NCI-H1417 treated with DMSO at 0.1 percent for 48 hours (cell line): ENCODE data around the gene MLIP.
"Not testable (repeated sequence)": the region's sequence is repeated elsewhere in the genome, so short reads cannot be mapped to it uniquely, and the experiment has no call there.

Experiments
- DNase-seq: peaks from one replicate; lab custom pipeline; 2025; lab: John Stamatoyannopoulos, UW

MLIP gene

DNA sequence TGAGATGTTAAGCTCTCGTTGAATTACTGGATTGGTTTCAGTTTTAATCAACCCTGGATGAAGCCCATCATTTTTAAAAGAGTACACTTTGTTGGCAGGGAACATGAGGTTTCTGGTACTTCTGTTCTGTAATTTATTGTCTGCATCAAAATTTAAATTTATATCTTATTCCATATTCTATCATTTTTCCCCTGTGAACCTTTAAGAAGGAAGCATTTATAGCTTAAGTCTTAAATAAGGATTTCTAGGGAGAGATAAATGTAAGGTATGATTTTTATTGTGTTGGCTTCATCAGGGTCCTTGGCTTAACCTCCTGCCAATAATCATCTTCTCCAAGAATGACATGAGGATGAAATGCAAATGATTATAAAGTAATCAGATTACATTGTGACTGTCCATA, 40.6 kb downstream of the MLIP start:
- DNase-seq, result no peak

DNA sequence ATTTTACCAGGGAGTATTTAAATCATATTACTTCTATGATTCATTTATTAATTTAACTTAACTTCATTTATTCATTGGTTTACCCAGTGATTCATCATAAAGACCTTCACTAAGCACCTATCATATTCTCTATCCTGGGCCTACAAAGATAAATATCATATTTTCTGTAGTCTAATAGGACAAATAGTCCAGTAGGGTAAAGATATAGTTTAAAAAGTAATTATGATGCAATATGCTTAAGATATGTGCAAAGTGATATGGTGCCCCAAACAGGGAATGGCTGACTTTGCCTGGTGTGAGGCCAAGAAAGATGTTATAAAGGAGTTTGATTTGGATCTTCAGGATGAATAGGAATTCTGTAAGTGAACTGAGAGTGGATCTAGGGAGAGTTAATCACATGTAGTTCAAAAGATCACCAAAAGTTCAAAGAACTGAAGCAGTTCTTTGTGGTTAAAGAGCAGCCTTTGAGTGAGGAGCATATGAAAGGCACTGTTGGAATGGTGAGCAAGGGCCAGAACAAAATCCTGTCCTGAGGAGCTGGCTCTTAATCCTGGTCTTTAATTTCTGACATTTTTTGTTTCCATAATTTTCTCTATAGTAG, 45.5 kb downstream of the MLIP start:
- DNase-seq, result no peak

DNA sequence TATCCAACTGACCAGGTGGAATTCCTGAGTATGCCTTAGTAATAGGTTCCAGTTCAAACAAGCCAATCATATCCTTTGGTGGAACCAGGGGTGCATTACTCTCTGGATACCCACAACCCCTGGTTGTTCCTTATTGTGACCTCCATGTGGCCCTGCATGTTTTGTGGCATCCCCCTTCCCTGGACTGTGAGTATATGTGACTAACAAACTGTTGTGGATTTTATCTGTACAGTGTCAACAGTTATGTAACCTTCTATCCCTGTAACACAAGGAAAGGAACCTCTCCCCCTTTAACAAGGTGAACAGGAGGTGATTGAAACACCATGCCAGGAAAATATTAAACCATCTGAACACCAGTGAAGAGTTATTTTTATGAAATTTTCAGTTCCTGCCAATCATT, 46.2 kb downstream of the MLIP start:
- DNase-seq, result no peak

DNA sequence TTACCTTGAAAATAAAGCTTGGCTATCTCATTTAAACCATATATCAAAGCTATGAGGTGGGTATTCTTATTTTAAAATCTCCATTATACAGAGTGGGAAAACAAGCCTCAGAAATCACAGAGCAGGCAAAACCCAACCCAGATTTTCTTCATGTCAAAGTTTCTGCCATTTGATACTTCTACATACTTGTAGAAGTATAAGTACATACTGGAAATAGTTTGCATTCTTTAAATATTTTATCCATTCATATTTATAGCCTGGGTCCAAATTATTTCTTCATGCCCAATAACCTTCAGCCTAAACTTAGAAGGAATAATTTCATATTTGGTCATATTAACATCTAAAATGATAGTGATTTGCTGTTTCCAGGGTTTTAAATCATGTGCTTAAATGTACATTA, 61.8 kb downstream of the MLIP start:
- no peak for DNase-seq

DNA sequence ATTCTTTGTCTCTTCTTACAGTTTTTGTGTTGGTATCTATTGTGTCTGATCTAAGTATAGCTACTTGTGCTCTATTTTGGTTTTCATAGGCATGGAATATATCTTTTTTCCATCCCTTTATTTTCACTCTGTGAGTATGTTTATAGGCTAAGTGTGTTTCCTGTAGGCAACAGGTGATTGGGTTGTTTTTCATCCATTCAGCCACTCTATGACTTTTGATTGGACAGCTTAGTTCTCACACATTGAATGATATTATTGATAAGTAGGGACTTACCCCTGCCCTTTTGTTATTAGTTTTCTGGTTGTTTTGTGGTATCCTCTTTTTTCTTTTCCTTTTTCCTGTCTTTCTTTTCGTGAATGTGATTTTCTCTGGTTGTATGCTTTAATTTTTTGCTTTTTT, 67.9 kb downstream of the MLIP start:
- no peak for DNase-seq

DNA sequence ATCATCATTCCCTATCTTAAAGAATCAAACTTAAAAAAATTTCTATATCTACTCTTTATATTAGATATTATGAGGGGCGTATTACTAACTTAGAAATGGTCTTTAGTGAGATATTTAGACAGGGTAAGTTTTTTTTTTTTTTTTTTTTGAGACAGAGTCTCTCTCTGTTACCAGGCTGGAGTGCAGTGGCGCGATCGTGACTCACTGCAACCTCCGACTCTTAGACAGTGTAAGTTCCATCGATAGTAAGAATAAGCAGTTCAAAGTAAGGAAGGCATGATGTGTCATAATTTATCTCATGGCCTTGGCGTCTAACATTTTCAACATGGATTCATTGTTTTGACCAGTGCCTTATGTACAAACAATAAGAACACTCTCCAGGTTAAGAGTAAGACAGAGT, 72.4 kb downstream of the MLIP start:
- no peak for DNase-seq

DNA sequence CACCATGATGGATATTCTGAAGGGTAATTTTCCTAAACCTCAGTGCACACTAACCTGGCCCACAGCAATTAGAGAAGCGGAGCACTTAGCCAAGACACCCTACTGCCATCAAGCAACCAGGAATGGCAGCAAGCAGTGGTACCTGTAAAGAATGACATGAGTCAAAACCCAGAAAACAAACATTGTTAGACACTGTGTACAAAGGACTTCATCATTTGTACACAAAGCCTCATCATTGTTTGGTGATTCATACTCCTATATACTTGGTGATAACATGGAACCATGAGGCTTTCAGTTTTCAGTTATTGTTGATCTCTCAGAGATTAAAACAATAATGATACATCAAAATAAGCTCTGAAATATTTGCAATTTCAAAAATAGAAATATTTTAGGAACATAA, 74.6 kb downstream of the MLIP start:
- DNase-seq, result no peak

DNA sequence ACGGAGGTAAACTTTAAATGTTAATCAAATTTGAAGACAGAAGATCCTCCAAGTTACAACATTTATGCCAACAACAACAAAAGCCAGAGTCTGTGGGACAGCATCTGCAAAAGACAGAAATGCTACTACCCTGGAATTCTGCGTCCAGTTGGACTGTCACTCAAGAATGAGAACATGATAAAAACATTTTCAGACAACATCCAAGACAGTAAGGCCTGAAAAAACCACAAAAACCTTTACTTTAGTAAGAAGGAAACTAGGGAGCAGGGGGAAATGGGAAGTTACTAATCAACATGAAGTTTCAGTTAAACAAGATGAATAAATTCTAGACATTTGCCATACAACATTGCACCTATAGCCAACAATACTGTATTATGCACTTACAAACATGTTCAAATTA, 77.6 kb downstream of the MLIP start:
- DNase-seq, result no peak

DNA sequence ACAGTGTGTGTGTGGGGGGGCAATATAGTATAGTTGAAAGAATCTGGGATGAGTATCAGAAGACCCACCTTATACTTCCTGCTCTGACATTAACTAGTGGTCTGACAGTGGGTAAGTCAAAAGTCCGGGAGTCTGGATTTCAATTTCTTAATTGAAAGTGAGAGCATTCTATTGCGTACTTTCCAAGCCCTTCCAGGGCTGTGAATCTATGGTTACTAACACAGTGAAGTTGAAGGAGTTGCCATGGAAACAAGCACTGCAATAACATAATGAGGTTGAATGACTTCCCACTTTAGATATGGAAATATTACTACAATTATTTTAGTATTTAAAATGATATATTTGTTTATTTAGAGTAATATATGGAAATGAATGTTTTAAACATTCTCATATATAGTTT, 80.2 kb downstream of the MLIP start:
- no peak for DNase-seq

DNA sequence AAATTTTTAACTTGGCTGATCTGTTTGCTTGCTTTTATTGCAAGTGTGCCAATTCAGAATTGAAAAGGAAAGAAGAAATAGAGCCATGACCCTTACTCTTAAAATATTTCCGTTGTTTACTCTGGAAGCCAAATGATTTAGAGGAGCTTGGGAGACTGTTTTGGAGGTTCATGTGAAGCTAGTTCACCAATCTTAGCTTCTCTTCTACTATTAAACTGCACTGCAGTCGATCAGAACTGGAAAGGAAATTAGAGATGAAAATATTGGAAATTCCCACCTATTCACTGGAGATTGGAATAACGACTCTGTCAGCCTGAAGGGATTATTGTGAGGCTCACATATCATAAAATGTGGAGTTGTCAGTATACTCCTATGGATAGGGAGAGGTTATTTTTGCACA, 81.8 kb downstream of the MLIP start:
- DNase-seq, result no peak

DNA sequence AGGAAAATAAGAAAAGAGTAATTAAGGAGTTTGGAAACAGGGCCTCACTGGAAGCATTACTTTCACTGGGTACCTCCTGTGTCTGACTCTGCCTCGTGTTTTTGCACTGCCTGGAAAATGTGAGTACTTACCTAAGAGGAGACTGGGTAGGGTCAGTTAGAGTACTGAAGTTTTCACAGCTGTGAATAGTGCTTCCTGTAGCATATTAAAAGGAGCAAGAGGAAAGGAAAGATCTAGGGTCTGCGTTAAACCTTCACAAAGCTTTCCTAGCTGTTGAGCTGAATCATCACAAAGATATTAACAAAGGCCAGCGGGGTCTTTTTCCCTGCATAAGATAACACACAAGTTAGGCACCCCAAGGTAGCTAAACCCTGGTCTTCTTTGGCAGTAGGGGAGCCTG, 82.3 kb downstream of the MLIP start:
- no peak for DNase-seq

DNA sequence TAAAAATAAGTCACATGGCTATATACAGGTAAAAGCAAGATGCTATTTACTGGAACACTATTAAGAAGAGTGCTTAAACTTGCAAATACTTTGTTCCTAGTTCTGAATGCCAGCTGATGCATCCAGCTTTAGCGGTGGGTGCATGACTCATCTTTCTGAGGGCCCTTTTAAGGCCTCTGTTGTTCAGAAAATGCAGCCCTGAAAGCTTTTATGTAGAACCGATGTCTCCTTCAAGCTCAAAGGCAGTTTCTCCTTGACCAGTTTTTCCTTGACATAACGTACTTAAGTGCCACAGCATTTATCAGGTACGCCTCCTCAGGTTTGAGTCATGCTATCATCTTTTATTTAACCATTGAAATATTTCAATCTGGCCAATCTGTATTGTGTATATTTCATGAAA, 82.8 kb downstream of the MLIP start:
- DNase-seq, result no peak

DNA sequence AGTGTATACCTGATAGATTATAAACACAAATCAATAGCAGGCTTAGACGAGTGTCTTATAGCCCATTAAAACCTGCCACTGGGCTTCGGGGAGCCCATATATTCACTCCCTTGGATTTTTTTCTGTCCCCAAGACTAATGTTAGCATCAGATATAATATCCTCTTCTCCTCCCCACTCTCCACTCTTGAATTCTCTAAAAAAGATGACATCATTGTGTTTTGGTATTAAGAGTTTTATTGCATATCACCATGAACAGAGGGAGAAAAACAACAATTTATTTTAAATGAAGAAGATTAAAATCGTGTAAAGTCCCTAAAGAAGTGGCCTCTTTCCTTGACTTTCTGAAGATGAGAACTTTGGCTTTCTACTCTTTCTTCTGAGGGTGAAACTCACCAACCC, 84.4 kb downstream of the MLIP start:
- DNase-seq, result no peak

DNA sequence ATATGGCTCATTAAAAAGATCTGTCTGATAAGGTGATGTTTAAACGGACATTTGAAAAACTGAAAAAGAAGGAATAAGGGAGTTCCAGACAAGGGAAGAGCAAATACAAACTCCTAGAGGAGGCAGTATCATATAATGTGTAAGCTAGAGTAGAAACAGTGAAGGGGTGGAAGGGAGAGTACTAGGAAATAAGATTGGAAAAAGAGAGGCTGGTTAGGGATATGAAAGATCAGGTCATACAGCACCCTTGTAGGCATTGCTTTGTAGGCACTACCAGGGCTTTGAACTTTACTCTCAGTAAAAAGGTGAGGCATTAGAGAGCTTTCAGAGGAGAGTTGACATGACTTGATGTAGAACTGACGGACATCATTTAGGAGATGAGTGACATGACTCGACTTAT, 85.7 kb downstream of the MLIP start:
- DNase-seq, result no peak

DNA sequence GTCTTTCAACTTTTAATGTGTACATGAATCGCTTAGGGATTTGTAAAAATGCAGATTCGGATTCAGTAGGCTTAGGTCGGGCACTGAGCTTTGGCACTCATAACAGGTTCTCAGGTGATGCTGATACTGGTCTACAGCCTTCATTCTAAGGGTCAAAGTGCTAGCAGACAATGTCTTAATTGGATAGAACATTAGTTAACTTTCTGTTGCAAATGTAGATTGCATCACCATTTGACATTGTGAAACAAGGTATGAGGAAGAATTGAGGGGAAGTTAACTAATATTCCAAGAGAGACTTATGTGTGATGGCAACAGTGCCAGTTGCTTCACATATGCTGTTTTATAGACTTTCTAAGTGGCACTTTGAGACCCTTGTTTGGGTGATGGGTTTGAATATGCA, 86.9 kb downstream of the MLIP start:
- DNase-seq, result no peak

DNA sequence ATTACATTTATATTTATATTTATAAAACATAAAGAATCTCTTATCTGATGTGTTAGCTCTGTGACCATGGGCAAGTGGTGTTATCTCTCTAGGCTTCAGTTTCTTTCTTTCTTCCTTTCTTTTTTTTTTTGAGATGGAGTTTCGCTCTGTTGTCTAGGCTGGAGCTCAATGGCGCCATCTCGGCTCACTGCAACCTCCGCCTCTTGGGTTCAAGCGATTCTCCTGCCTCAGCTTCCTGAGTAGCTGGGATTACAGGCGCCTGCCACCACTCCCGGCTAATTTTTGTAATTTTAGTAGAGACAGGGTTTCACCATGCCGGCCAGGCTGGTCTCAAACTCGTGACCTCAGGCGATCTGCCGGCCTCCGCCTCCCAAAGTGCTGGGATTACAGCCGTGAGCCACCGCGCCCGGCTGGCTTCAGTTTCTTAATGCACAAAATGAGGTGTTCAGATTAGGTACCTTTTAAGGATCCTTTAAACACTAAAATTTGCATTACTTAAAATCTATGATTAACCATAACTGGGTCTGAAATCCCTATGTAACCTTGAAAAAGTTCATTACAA, 92.3 kb downstream of the MLIP start:
- not testable (repeated sequence) for DNase-seq

DNA sequence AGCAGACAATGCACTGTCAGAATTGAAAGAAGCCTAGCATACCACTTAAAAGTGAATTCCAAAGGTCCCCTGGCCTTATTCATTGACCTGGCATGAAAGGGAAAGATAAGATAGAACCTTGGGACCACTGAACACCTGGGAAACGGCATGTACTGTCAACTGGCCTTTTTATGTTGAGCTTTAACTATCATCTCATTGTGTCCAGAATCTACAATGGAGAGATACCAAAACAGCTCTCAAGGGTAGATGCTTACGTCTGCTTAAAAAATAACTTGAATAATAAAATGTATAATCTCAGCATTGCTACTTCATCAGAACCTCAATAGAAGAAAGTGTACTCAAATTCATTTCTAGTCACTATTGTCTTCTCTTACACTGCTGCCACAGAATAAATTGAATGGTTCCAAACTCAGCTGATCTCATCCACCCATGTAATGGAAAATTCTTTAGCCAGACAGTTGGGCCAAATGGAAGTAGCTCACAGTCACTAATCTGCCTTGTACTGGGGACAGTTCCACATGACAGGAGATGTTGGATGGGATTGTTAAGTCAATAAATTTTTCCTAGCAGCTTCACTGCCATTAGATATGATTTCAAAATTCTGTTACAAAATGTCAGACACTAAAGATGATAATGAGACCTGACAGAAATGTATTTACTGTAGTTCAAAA, 93.8 kb downstream of the MLIP start:
- no peak for DNase-seq

DNA sequence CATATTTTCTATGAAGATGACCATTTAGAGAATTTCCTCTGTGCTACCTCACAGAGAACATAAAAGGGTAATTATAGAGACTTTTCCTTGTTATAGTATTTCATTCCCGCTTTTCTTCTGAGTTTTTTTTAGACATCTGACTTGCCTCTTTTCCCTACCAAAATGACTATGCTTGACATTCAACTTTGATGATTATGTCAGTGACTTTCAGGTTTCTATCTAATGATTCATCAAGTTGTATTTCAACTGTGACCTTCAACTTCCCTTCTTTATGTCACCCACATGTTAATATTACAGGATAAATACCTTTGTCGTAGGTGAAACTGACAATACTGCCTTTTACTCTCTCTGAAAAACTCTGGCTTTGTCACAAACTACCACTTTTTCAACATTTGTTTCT, 95.3 kb downstream of the MLIP start:
- DNase-seq, result no peak

DNA sequence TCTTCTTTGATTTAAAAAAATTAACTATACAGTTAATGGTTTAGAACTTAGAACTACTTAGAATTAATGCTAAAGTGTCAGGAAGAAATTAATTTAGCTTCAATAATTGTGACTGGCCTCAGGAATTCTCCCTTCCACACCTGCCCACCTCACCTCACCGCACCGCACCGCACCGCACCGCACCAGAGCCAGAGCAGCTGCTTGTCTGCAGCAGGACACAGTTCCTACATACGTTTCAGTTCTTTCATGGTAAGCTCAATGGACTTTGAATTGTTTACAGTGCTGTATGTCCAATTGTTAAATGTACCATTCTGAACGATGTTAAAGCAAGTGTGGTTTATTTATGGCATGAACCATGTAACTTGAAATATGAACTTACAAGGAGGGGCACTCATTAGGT, 98.7 kb downstream of the MLIP start:
- not testable (repeated sequence) for DNase-seq

DNA sequence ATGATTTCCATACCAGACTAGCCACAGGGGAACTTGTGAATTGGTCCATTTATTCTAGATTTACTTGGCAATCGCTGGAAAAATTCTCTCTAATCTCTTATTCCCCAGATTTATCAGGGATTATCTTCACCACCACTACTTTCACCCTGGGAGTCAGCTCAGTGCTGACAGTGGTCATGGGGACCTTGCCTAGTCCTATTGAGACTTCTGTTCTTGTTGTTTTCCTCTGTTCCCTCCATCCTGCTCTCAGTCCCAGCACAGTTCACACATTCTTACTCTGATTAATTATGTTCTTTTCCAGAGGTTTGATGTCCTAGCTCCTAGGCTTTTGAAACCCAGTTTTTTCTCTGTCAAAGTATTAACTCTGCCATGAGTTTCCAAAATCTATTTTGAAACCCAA, 103.0 kb downstream of the MLIP start:
- DNase-seq, result no peak

DNA sequence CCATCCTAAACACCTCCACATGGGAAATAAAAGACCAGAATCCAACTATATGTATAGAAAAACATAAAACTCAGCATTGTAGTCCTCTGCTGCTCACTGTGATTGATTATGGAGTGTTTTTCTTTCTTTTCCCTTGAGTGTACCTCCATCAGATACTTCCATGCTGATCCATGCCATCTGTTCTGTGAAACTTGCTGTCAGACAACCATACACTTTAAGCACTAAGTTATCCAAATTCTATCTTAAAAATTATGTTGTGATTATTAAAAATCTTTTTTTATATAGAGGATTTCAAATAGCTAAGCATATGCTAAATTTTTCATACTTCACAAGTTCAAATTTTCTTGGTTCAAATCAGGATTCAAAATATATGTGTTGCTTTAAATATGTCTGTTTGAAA, 105.1 kb downstream of the MLIP start:
- DNase-seq, result no peak

DNA sequence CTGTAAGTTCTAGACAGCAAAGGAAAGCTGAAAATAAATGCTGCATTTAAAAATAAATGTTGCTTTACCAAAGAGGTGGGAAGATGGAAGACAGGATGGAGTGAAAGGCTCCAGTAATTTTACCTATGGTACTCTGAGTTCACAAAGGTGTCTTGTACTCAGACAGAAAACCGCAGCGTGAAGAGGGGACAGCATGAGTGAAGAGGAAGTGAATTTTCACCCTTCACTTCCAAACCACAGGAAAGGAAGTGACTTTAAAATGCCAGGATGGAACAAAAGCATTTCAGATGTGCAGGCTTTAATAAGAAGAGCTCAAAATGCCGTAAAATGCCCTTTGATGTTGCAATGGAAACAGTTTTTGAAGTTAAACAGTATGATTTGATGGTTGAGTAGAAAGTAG, 105.8 kb downstream of the MLIP start:
- DNase-seq, result no peak

DNA sequence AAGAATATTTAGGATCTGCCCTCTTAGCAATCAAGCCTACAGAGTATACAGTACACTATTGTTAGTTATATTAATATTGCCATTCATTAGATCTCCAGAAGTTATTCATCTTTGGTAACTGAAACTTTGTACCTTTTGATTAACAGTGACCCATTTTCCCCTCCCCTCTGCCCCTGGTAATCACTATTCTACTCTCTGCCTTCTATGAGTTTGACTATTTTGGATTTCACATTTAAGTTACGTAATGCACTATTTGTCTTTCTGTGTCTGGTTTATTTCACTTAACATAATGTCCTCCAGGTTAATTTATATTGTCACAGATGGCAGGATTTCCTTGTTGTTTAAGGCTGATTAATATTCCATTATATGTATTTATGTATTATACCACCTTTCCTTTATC, 111.0 kb downstream of the MLIP start:
- no peak for DNase-seq

DNA sequence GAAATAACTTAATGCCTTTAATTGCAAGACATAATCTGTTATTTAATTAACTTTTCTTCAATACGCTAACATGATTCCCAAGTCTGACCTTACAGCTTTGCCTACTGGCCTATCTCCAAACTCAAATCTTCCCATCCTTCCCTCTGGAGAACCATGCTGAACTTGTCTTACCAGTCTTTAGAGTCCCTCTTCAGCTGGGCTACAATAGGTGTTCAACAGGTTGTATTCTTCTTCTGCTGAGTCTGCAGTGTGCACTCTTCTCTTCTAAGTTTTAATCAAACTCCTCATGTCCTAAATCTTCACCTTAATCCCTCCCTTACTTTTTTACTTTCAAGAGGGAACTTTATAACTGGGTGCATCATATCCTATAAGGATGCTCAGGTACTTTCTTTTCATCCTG, 121.5 kb downstream of the MLIP start:
- no peak for DNase-seq
